Anterior cingulate cortex (tissue), 58 donors: ENCODE measurements around the gene BHLHE23.

Experiments
- DNase-seq, 58 donors: peaks; one replicate each; lab custom pipeline; 2025; lab: John Stamatoyannopoulos, UW

BHLHE23 gene

GRCh38 chr20:63011798-63012197 is 5.0 kb upstream of the BHLHE23 start:
- DNase-seq = no peak

- DNase-seq = no peak
These were observed 3.4 kb upstream of the BHLHE23 start for GRCh38 chr20:63009988-63010769.

GRCh38 chr20:63009045-63009961 is 2.5 kb upstream of the BHLHE23 start:
- DNase-seq = peak in 50 of 58 donors; percentile 4 to 83 (median 36)

DNA sequence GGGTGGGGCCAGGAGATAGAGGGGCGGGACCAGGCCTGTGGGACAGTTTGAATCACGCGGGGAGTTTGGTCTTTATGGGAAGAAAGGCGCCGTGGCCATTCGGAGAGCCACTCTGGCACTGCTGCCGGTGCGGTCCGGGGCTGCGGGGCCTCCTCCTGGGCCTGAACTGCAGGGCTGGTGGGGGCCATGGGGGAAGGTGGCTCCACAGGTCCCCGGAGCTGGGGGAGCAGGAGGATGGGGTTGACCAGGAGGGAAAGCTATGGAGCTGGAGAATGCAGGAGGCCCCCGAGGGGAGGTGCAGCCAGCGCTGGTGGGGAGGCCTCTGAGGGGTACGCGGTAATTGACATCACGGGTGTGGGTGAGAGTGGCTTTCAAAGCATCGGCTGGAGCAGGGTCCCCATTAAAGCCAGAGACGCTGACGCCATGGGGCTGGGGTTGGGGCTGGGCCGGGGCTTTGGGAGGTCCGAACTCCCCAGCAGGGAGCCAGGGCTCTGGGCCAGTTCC is 1.8 kb upstream of the BHLHE23 start:
- peak in 1 of 58 donors; percentile 41 for DNase-seq

DNA sequence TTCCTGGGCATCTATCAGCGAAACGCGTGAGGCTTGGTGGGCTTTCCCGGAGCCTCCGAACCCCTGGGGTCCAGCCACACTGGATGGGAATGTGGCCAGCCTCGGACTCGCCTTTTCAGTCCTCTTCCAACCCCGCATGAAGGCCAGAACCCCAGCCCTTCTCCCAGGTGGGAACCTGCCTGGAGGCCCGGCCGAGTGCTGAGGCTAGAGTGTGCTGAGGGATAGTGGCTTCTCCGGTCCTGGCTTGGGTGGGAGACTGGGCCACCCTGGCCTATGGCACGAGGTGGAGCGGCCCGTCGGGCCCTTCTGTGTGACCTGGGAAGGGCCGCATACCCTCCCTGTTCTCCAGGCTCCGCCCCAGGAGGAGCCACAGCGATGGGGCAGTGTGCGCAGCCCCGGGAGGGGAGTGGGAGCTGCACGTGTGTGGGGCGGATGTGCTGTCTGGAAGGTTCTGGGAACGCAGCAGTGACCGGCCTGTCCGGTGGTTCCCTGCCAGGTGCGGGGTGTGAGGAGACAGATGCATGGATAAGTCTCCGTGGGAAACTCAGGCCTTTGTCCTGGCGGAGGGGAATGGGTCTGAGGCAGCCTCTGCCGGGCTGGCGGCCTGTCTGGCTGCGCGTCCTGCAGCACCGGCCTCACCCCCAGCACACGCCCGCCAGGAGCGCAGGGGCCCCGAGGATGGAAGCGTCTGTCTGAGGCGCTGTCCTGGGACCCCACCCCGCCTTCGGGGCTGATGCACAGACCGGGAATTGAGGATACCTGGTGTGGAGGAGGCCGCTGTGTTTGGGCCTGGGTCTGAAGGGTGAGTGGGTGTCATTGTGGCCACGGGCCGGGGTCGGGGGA is 1.1 kb upstream of the BHLHE23 start:
- no peak for DNase-seq

DNA sequence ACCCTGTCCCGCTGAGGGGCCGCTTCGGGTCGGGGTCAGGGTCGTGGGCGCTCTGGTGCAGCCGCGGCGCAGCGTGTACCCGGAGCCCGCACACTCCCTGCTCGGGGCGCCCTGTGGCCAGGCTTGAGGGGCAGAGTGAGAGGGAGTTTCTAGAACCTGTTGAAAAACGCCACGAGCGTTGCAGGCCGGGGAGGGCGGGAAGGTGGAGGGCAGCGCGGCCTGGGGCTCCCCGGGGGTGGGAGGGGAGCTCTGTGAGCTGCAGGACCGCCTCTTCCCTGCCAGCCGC is 539 bp upstream of the BHLHE23 start:
- no peak for DNase-seq

GRCh38 chr20:63005862-63006539 is 763 bp downstream of the BHLHE23 start:
- DNase-seq = no peak

DNA sequence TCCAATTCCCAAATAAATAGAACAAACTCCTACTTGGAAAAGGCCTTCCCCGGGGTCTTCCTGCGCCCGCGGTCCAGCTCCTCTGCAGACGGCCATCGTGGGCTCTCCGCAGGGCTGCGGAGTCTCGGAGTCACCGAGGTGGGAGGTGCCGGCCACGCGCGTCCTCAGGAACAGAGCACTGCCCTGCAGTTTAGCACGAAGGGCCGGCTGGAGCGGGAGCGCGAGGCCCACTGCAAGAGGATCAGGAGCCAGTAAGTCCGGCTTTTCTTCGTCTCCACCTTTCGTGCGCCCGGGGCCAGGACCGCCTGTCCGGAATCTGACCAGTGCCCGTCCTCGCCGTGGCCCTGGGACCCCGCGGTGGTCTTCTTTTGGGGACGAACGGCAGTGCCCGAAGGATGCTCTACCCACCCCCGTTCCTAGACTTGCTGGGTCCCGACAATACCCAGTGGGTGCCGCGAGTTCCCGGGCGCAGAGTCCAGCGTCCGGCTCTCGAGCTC is 1.4 kb downstream of the BHLHE23 start:
- DNase-seq = no peak

GRCh38 chr20:63004607-63005364 is 2.0 kb downstream of the BHLHE23 start:
- no peak for DNase-seq

DNA sequence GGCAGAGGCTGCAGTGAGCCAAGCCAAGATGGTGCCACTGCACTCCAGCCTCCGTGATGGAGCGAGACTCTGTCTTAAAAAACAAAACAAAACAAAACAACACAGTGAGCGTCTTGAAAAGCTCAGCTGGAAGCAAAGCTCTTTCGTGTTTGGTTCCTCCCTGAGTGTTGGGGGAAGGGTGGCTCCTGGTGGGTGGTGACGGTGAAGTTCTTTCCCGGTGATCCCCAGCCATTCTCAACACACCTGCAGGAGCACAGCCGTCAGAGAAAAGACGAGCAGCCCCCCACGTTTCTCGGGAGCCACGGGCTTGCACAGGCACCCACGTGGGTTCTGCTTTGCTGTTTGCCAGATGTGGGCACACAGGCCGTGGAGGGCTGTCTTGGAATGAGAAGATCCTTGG is 3.2 kb downstream of the BHLHE23 start:
- DNase-seq = no peak

GRCh38 chr20:63002511-63002910 is 4.3 kb downstream of the BHLHE23 start:
- no peak for DNase-seq

- DNase-seq = no peak
These were observed 5.8 kb downstream of the BHLHE23 start for GRCh38 chr20:63000958-63001357.

- no peak for DNase-seq
These were observed 6.7 kb downstream of the BHLHE23 start for GRCh38 chr20:63000036-63000435.

GRCh38 chr20:62999580-62999979 is 7.2 kb downstream of the BHLHE23 start:
- no peak for DNase-seq

DNA sequence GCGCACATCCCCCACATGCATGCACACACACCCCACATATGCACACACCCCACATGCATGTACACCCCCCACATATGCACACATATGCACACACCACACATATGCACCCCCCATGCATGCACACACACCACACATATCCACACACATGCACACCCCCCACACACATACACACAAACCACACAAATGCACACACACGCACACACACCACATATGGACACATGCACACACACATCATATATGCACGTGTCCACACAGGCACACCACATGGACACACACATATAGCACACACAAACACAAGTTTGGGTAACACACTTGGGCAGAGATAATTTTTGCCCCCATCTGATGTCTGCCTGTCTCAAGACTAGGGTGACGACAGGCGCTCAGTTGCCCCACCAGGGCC is 8.3 kb downstream of the BHLHE23 start:
- DNase-seq = no peak

DNA sequence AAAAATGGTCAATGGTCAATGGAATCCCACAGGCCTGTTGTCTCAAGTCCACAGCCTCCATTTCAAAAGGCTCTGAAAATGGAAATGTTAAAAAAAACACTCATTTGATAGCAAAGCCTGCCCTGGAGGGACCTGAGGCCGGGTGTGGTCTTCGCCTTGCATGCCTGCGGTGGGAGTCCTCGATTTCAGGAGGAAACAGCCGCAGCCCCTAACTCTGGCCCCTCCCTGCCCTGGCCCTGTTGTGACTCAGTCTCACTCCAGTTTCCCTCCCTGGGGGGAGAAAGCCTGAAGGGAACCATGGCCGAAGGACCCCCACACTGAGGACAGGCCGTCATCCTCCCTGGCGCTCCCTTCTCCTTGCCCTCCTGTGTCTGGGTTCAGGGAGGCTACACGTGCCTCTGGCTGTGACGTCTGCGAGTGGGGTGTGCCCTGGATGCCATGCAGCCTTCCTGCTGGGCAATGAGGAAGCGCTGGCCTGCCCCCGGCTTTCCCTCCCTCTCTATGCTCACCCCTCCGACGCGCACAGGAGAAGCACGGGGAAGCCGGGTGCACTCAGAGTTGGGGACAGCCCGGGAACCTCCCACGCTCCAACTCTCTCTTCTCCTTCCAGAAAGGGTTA is 9.2 kb downstream of the BHLHE23 start:
- DNase-seq = no peak

- DNase-seq = no peak
These were observed 10.2 kb downstream of the BHLHE23 start for GRCh38 chr20:62996596-62996982.

GRCh38 chr20:62995898-62996595 is 10.7 kb downstream of the BHLHE23 start:
- DNase-seq = no peak
